Neural cell (in vitro differentiated cells): ENCODE data around the gene BCL11B. TPM values are rescaled to one million over a fixed set of nuclear protein-coding genes. Genes with fewer than 3 reads are reported as not detected.

ENCODE experiments used
- H2AFZ ChIP-seq: fragments of 200-600, 300-800 bp; sonication (generic), shearing (Covaris generic); 2 replicates; pipeline ENCODE4 v1.6.0; 2014; ENCODE audit warnings: low read depth, mild to moderate bottlenecking, antibody characterized with exemption, low read length, moderate library complexity
- H3F3A ChIP-seq: fragments of 200-600 bp; shearing (Covaris generic); 2 replicates; pipeline ENCODE4 v1.6.1; 2016; ENCODE audit warnings: mild to moderate bottlenecking, moderate library complexity, mixed read lengths, antibody characterized with exemption, low read length; ENCODE audit not compliant: insufficient read depth, poor library complexity, severe bottlenecking
- H3K27ac ChIP-seq: fragments of 200-600, 300-800 bp; sonication (generic), shearing (Covaris generic); 2 replicates; pipeline ENCODE4 v1.5.1; 2014; ENCODE audit warnings: mild to moderate bottlenecking, low read length, moderate library complexity
- H3K27me3 ChIP-seq: fragments of 300-800, 200-600 bp; sonication (generic), shearing (Covaris generic); 2 replicates; pipeline ENCODE4 v1.6.0; 2014; ENCODE audit warnings: mild to moderate bottlenecking, low read depth, low read length, moderate library complexity; ENCODE audit not compliant: insufficient read depth
- H3K36me3 ChIP-seq: fragments of 300-800, 200-600 bp; sonication (generic), shearing (Covaris generic); 2 replicates; pipeline ENCODE4 v1.5.1; 2014; ENCODE audit warnings: mild to moderate bottlenecking, antibody characterized with exemption, low read length, moderate library complexity; ENCODE audit not compliant: insufficient read depth
- H3K4me2 ChIP-seq: fragments of 300-800, 200-600 bp; sonication (generic), shearing (Covaris generic); 2 replicates; pipeline ENCODE4 v1.6.0; 2014; ENCODE audit warnings: mild to moderate bottlenecking, low read length
- H3K4me3 ChIP-seq: fragments of 300-800, 200-600 bp; sonication (generic), shearing (Covaris generic); 2 replicates; pipeline ENCODE4 v1.5.1; 2014; ENCODE audit warnings: mild to moderate bottlenecking, low read length, moderate library complexity
- H3K79me2 ChIP-seq: fragments of 200-600 bp; shearing (Covaris generic); replicated peaks from 2 replicates; pipeline ENCODE4 v1.6.0; 2014; ENCODE audit warnings: mild to moderate bottlenecking, low read length, moderate library complexity; ENCODE audit not compliant: insufficient read depth
- H3K9ac ChIP-seq: fragments of 300-800, 200-600 bp; sonication (generic), shearing (Covaris generic); 2 replicates; pipeline ENCODE4 v1.6.1; 2016; ENCODE audit warnings: mild to moderate bottlenecking, low read length, mixed read lengths
- H3K9me2 ChIP-seq: fragments of 200-600 bp; shearing (Covaris generic); 2 replicates; pipeline ENCODE4 v1.6.1; 2016; ENCODE audit warnings: mild to moderate bottlenecking, low read length, mixed read lengths; ENCODE audit not compliant: insufficient read depth
- H3K9me3 ChIP-seq: fragments of 200-600, 300-800 bp; sonication (generic), shearing (Covaris generic); 2 replicates; pipeline ENCODE4 v1.6.1; 2016; ENCODE audit warnings: mild to moderate bottlenecking, mixed run types, low read length, moderate library complexity, mixed read lengths
- H4K20me1 ChIP-seq: fragments of 200-600 bp; shearing (Covaris generic); 2 replicates; pipeline ENCODE4 v1.6.1; 2016; ENCODE audit warnings: mild to moderate bottlenecking, mixed run types; ENCODE audit not compliant: insufficient read depth
- CTCF ChIP-seq: fragments of 450-650 bp; IDR thresholded peaks from 2 replicates; pipeline ENCODE4 v1.5.1; 2014; ENCODE audit warnings: antibody characterized with exemption, mild to moderate bottlenecking, moderate library complexity; ENCODE audit not compliant: poor library complexity, severe bottlenecking
- MXI1 ChIP-seq: fragments of 450-650 bp; conservative IDR thresholded peaks from 2 replicates; pipeline ENCODE4 v1.6.1; 2014; ENCODE audit warnings: antibody characterized with exemption, mild to moderate bottlenecking; ENCODE audit not compliant: poor library complexity, severe bottlenecking
- POLR2AphosphoS5 ChIP-seq: IDR thresholded peaks from 2 replicates; pipeline ENCODE4 v1.6.1; 2012
- RAD21 ChIP-seq: fragments of 450-650 bp; conservative IDR thresholded peaks from 2 replicates; pipeline ENCODE4 v1.6.1; 2014; ENCODE audit warnings: antibody characterized with exemption, mild to moderate bottlenecking, moderate library complexity
- REST ChIP-seq: IDR thresholded peaks from 2 replicates; pipeline ENCODE4 v1.6.1; 2012; ENCODE audit warnings: borderline replicate concordance
- SMC3 ChIP-seq: fragments of 450-650 bp; conservative IDR thresholded peaks from 2 replicates; pipeline ENCODE4 v1.6.1; 2014; ENCODE audit warnings: antibody characterized with exemption, mild to moderate bottlenecking, moderate library complexity; ENCODE audit not compliant: poor library complexity
- TAF1 ChIP-seq: IDR thresholded peaks from 2 replicates; pipeline ENCODE4 v1.6.1; 2012; ENCODE audit warnings: low read depth
- polyA plus RNA-seq: library from polyadenylated mRNA; depleted of rRNA; stranded (reverse); fragments of >200 nt; gene quantifications from 2 replicates; pipeline ENCODE4 v1.2.3, GENCODE V29; 2014

BCL11B gene
- polyA plus RNA-seq, 1 donor from 2014 or later: 104 TPM

- TF ChIP-seq RAD21: no peak
- TF ChIP-seq TAF1: peak; percentile 43
- peak; percentile 53 for TF ChIP-seq REST
- TF ChIP-seq SMC3: no peak
- TF ChIP-seq CTCF: no peak
- no peak for TF ChIP-seq MXI1
- TF ChIP-seq POLR2AphosphoS5: peak; percentile 56
- Histone ChIP-seq H3K9ac (peak overlapping the region; percentile 98), H3K27ac (peak overlapping the region; percentile 98), H3K9me3 (no peaks in the 10 kb centered on the region), H3K4me2 (peak overlapping the region; percentile 74), H3F3A (peaks cover 14% of the 10 kb centered on the region), H3K79me2 (peaks cover 74% of the 10 kb centered on the region), H3K4me3 (peak overlapping the region; percentile 91), H4K20me1 (peaks cover 6% of the 10 kb centered on the region), H2AFZ (no peak overlapping the region), H3K36me3 (no peaks in the 10 kb centered on the region), H3K9me2 (no peaks in the 10 kb centered on the region), H3K27me3 (peaks cover 15% of the 10 kb centered on the region)
Measured at GRCh38 chr14:99268810-99269707, 2.9 kb downstream of the BCL11B start.

- peak overlapping the region; percentile 98 for H3K27ac ChIP-seq
- no peak for TF ChIP-seq RAD21
- no peak for TF ChIP-seq MXI1
- peak; percentile 11 for TF ChIP-seq TAF1
- TF ChIP-seq POLR2AphosphoS5: peak; percentile 16
- H3K4me3 ChIP-seq: peak overlapping the region; percentile 91
- H3K27me3 ChIP-seq: peaks cover 6% of the 10 kb centered on the region
- H3K9ac ChIP-seq: peak overlapping the region; percentile 98
- peaks cover 12% of the 10 kb centered on the region for H4K20me1 ChIP-seq
- H3K9me3 ChIP-seq: no peaks in the 10 kb centered on the region
- H3K79me2 ChIP-seq: peaks cover 84% of the 10 kb centered on the region
- H3K36me3 ChIP-seq: no peaks in the 10 kb centered on the region
- H3K4me2 ChIP-seq: peak overlapping the region; percentile 74
- H3F3A ChIP-seq: peaks cover 14% of the 10 kb centered on the region
- H2AFZ ChIP-seq: no peak overlapping the region
- no peaks in the 10 kb centered on the region for H3K9me2 ChIP-seq
Measured at GRCh38 chr14:99267837-99268781, 3.9 kb downstream of the BCL11B start.
